ENCODE data around the gene LYPD1.

Gene LYPD1

GRCh38 chr2:132668189-132668823 is 1.7 kb downstream of the LYPD1 start:
- no peak for DNase-seq

GRCh38 chr2:132667706-132668105 is 2.3 kb downstream of the LYPD1 start:
- no peak for DNase-seq

- DNase-seq, result no peak
These were observed 4.4 kb downstream of the LYPD1 start for GRCh38 chr2:132665401-132666140.

GRCh38 chr2:132664096-132664495 is 5.9 kb downstream of the LYPD1 start:
- no peak for DNase-seq

- no peak for DNase-seq
These were observed 7.3 kb downstream of the LYPD1 start for GRCh38 chr2:132662732-132663131.

- DNase-seq, result no peak
These were observed 10.7 kb downstream of the LYPD1 start for GRCh38 chr2:132659331-132659730.

- DNase-seq, result no peak
These were observed 13.6 kb downstream of the LYPD1 start for GRCh38 chr2:132656266-132656975.

GRCh38 chr2:132654968-132655367 is 15.0 kb downstream of the LYPD1 start:
- DNase-seq, result no peak

GRCh38 chr2:132654335-132654734 is 15.7 kb downstream of the LYPD1 start:
- DNase-seq, result no peak

- no peak for DNase-seq
These were observed 17.5 kb downstream of the LYPD1 start for GRCh38 chr2:132652474-132652873.

GRCh38 chr2:132651115-132652045 is 18.6 kb downstream of the LYPD1 start:
- no peak for DNase-seq

GRCh38 chr2:132646540-132647108 is 23.4 kb downstream of the LYPD1 start:
- no peak for DNase-seq

- no peak for DNase-seq
These were observed 24.1 kb downstream of the LYPD1 start for GRCh38 chr2:132645722-132646539.

- no peak for DNase-seq
These were observed 24.8 kb downstream of the LYPD1 start for GRCh38 chr2:132645176-132645575.

GRCh38 chr2:132642415-132642814 is 27.6 kb downstream of the LYPD1 start:
- DNase-seq, result no peak

GRCh38 chr2:132641819-132642218 is 28.2 kb downstream of the LYPD1 start:
- no peak for DNase-seq

GRCh38 chr2:132640116-132640515 is 29.9 kb downstream of the LYPD1 start:
- no peak for DNase-seq

GRCh38 chr2:132638313-132639040 is 31.5 kb downstream of the LYPD1 start:
- DNase-seq, result no peak

GRCh38 chr2:132636346-132636745 is 33.7 kb downstream of the LYPD1 start:
- DNase-seq, result no peak

GRCh38 chr2:132633635-132634034 is 36.4 kb downstream of the LYPD1 start:
- DNase-seq, result no peak

All from CD4-positive, alpha-beta T cell treated with Interleukin-6 for 4 hours (primary cell).